ENCODE results near the gene AUP1.

GRCh38 chr2:74505448-74506246 is 23.9 kb downstream of the AUP1 start:
- TF ChIP-seq POLR2A (IDR thresholded peaks at IDR 0.05) (no peak), CTCF (IDR thresholded peaks at IDR 0.05) (no peak)

Data from esophagus squamous epithelium (tissue), 4 donors.